WERI-Rb-1 (cell line): ENCODE measurements around the gene ZCCHC24.

Source experiments
- DNase-seq: peaks from one replicate; pipeline ENCODE4 v3.0.0-alpha.2; 2020
- H3K27ac ChIP-seq: fragments of 250-450 bp; sonication (Bioruptor Pico); 2 replicates; pipeline ENCODE4 v1.5.1; 2020; ENCODE audit warnings: mild to moderate bottlenecking, moderate library complexity
- H3K27me3 ChIP-seq: fragments of 250-450 bp; sonication (Bioruptor Pico); 2 replicates; pipeline ENCODE4 v1.5.1; 2021; ENCODE audit warnings: mild to moderate bottlenecking, low read depth, moderate library complexity; ENCODE audit not compliant: insufficient read depth, severe bottlenecking
- H3K36me3 ChIP-seq: fragments of 250-450 bp; sonication (Bioruptor Pico); 2 replicates; pipeline ENCODE4 v1.5.1; 2020; ENCODE audit warnings: mild to moderate bottlenecking, moderate library complexity
- H3K4me3 ChIP-seq: 2 replicates; pipeline ENCODE4 v1.5.1; 2011; ENCODE audit warnings: low read depth, mild to moderate bottlenecking, control low read depth, low read length
- H3K9me3 ChIP-seq: fragments of 250-450 bp; sonication (Bioruptor Pico); 2 replicates; pipeline ENCODE4 v1.5.1; 2021; ENCODE audit warnings: mild to moderate bottlenecking, moderate library complexity; ENCODE audit not compliant: severe bottlenecking
- TF ChIP-seq, protein P1 (sequence below): IDR thresholded peaks from 2 replicates; pipeline ENCODE4 v1.5.1; 2011; ENCODE audit warnings: low read depth, mild to moderate bottlenecking, control low read depth, inconsistent platforms, low read length

Gene ZCCHC24

DNA sequence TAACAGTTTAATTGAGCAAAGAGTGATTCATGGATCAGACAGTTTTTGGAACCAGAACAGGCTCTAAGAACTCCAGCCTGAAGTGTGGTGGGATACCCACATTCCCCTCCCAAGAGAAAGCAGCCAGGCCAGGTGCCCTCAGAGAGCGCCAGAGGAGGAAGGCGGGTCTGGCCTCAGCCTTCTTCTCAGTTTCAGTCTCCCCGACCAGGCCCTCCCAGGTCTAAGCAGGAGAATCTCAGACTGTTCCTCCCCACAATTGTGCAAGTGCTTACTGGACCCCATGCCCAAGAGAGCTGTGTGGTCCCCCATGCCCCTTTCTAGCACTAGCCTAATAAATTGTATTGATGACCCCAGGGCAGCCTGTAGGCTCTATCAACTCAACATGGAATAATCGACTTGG, 72.6 kb downstream of the ZCCHC24 start:
- Histone ChIP-seq H3K4me3 (no peak overlapping the region), H3K27ac (no peak overlapping the region), H3K36me3 (no peaks in the 10 kb centered on the region), H3K27me3 (no peaks in the 10 kb centered on the region), H3K9me3 (peaks cover 2% of the 10 kb centered on the region)
- TF ChIP-seq, protein P1, sequence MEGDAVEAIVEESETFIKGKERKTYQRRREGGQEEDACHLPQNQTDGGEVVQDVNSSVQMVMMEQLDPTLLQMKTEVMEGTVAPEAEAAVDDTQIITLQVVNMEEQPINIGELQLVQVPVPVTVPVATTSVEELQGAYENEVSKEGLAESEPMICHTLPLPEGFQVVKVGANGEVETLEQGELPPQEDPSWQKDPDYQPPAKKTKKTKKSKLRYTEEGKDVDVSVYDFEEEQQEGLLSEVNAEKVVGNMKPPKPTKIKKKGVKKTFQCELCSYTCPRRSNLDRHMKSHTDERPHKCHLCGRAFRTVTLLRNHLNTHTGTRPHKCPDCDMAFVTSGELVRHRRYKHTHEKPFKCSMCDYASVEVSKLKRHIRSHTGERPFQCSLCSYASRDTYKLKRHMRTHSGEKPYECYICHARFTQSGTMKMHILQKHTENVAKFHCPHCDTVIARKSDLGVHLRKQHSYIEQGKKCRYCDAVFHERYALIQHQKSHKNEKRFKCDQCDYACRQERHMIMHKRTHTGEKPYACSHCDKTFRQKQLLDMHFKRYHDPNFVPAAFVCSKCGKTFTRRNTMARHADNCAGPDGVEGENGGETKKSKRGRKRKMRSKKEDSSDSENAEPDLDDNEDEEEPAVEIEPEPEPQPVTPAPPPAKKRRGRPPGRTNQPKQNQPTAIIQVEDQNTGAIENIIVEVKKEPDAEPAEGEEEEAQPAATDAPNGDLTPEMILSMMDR: no peak
- no peak for DNase-seq

DNA sequence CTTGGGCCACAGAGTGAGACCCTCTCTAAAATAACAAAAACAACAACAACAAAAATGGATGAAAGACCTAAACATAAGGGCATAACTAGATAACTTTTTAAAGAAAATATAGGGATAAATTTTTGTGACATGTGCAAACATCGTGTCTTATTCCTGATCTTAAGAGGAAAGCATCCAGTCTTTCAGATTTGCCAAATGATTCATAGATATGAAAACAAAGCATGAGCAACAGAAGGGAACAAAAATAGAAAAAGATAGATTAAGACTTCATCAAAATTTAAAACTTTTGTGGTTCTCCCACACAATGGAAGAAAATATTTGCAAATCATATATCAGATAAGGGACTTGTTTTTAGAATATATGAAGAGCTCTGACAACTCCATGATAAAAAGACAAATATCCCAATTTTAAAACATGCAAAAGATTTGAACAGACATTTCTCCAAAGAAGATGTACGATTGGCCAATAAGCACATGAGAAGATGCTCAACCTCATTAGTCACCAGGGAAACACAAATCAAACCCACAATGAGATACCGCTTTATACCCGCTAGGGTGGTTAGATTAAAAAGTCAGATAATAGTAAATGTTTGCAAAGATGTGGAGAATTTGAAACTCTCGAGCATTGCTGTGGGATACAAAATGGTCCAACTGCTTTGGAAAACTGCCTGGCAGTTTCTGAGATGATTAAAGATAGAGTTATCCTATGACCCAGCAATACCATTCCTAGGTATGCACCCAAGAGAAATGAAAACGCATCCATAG, 77.8 kb downstream of the ZCCHC24 start:
- DNase-seq: no peak
- TF ChIP-seq, protein P1: no peak
- Histone ChIP-seq H3K27ac (no peak overlapping the region), H3K27me3 (no peaks in the 10 kb centered on the region), H3K4me3 (no peak overlapping the region), H3K9me3 (peaks cover 2% of the 10 kb centered on the region), H3K36me3 (no peaks in the 10 kb centered on the region)

DNA sequence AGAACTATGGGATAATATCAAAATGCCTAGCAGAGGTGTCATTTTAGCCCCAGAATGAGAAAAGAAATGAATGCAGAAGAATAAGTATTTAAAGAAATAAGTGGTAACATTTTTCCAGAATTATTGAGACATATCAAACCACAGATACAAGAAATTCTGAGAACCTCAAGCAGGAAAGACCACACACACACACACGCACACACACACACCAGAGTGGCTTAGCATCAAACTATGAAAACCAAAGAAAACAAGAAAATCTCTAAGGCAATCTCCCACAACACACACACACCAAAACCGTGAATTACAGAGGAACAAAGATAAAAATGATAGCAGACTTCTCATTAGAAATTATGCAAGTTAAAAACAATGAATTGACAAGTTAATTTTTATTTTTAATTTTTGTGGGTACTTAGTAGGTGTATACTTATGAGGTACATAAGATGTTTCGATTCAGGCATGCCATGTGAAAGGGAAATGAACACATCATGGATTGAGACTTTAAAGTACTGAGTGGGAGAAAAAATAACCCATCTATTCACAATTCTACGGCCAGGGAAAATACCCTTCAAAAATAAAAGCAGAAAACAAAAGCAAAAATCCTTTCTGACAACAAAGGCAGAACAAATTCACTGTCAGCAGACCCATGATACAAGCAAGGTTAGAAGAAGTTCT, 83.6 kb downstream of the ZCCHC24 start:
- H3K4me3 ChIP-seq: no peak overlapping the region
- H3K9me3 ChIP-seq: no peaks in the 10 kb centered on the region
- no peaks in the 10 kb centered on the region for H3K27me3 ChIP-seq
- H3K36me3 ChIP-seq: no peaks in the 10 kb centered on the region; the same call in none of the 2 replicates
- TF ChIP-seq, protein P1: no peak
- peak; percentile 0 for DNase-seq
- no peak overlapping the region for H3K27ac ChIP-seq

DNA sequence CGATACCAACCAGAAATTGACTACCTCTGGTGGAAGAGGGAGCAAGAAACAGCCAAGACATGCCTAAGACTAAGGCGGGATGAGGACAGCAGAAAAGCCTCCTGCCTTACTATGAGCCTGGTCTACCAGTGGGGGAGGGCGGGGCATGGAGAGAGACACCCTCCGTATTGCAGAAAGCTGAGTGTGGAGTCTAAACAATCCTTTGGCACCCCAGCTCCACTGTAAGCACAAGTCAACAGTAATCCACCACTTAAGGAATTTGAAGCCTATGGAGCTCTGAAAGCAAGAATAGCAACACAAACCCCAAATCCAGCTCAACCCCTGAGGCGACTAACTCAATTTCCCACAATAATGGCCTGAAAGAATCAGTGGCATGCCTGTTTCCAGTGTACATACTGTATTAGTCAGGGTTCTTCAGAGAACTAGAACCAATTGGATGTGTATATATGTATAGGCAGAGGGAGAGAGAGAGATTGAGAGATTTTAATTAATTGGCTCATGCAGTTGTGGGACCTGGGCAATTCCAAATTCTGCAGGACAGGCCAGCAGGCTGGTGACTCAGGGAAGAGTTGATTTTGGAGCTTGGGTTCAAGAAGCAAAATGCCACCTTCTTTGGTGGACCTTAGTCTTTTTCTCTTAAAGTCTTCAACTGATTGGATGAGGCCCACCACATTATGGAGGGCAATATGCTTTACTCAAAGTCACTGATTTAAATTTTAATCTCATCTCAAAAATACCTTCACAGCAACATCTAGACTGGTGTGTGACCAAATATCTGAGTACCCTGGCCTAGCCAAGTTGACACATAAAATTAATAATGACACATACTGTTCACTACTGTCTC, 84.7 kb downstream of the ZCCHC24 start:
- Histone ChIP-seq H3K9me3 (no peaks in the 10 kb centered on the region), H3K4me3 (no peak overlapping the region), H3K27ac (no peak overlapping the region), H3K36me3 (peaks cover 6% of the 10 kb centered on the region), H3K27me3 (no peaks in the 10 kb centered on the region)
- DNase-seq: peak; percentile 2
- TF ChIP-seq, protein P1: no peak

DNA sequence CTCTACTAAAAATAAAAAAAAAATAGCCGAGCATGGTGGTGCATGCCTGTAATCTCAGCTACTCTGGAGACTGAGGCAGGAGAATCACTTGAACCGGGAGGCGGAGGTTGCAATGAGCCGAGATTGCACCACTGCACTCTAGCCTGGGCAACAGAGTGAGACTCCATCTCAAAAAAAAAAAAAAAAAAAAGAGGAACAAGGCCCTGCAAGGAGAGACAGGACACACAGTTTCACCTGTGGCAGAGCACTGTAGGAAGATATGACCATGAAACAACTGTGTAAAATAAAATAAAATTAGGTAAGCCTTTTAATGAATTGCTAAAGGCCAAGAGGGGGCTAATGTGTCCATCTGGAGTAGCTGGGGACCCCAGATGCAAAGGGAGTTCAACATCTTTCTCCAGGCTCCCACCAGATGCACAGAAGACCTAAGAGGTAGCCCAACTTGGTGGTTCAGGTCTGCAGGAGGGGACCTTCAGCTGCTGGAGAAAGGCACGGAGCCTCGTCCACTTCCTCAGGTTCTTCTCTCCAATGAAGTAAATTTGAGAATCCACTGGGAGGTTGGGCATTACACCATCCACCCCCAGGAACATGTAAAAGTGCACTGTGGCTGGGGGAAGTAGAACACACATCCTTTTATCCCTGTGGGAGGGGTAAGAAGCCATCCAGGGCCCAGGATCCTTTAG, 85.5 kb downstream of the ZCCHC24 start:
- no peaks in the 10 kb centered on the region for H3K27me3 ChIP-seq
- TF ChIP-seq, protein P1: no peak
- H3K9me3 ChIP-seq: no peaks in the 10 kb centered on the region
- H3K4me3 ChIP-seq: no peak overlapping the region
- peaks cover 14% of the 10 kb centered on the region for H3K36me3 ChIP-seq
- peak; percentile 2 for DNase-seq
- no peak overlapping the region for H3K27ac ChIP-seq
